GM12801 (cell line): Measurements from ENCODE around the gene AP1M1.

ENCODE experiments used
- TF ChIP-seq, protein P1 (sequence below): IDR thresholded peaks from one replicate; pipeline ENCODE4 v1.5.1; 2011; ENCODE audit warnings: control low read depth; ENCODE audit not compliant: insufficient read length; ENCODE audit errors: extremely low read depth

The AP1M1 gene

DNA sequence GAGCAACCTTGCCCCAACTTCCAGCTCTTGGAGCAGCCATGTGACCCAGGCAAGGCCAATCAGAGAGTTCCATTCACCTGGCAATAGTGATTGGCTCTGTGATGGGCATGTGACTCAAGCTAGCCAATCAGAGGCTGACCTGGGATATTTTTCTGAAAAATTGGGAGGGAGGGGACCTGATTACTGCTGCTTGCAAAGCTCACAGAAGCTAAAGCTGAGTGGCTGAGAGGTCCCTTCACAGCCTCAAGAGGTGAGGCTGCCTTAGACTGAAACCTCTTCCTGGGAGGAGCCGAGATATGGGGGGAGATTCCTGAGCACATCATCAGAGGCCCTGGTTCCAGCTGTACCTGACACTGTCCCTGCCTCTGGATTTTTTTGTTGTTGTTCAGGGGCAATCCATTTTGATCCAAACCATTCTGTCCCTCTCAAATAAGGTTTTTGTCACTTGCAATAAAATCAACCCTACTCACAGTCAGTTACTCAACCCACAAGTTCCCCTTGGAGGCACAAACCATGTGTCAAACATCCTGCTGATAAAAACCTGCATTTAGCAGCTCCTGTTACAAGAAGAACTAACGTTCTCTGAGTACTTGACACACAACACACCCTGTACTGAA lies 29.1 kb upstream of the AP1M1 start:
- TF ChIP-seq, protein P1, sequence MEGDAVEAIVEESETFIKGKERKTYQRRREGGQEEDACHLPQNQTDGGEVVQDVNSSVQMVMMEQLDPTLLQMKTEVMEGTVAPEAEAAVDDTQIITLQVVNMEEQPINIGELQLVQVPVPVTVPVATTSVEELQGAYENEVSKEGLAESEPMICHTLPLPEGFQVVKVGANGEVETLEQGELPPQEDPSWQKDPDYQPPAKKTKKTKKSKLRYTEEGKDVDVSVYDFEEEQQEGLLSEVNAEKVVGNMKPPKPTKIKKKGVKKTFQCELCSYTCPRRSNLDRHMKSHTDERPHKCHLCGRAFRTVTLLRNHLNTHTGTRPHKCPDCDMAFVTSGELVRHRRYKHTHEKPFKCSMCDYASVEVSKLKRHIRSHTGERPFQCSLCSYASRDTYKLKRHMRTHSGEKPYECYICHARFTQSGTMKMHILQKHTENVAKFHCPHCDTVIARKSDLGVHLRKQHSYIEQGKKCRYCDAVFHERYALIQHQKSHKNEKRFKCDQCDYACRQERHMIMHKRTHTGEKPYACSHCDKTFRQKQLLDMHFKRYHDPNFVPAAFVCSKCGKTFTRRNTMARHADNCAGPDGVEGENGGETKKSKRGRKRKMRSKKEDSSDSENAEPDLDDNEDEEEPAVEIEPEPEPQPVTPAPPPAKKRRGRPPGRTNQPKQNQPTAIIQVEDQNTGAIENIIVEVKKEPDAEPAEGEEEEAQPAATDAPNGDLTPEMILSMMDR: no peak

GRCh38 chr19:16170134-16170533 lies 27.6 kb upstream of the AP1M1 start:
- TF ChIP-seq, protein P1: no peak

GRCh38 chr19:16175954-16176353 lies 21.8 kb upstream of the AP1M1 start:
- TF ChIP-seq, protein P1: no peak

GRCh38 chr19:16180611-16181010 lies 17.1 kb upstream of the AP1M1 start:
- TF ChIP-seq, protein P1: no peak

- TF ChIP-seq, protein P1: no peak
Measured at GRCh38 chr19:16184665-16185122, 13.0 kb upstream of the AP1M1 start.

- TF ChIP-seq, protein P1: no peak
Measured at GRCh38 chr19:16185123-16185767, 12.5 kb upstream of the AP1M1 start, which contains the start of gene FAM32A. TSS of gene FAM32A (plus strand) at chr19:16185410. CDS start at chr19:16185443, 33 bp downstream.

DNA sequence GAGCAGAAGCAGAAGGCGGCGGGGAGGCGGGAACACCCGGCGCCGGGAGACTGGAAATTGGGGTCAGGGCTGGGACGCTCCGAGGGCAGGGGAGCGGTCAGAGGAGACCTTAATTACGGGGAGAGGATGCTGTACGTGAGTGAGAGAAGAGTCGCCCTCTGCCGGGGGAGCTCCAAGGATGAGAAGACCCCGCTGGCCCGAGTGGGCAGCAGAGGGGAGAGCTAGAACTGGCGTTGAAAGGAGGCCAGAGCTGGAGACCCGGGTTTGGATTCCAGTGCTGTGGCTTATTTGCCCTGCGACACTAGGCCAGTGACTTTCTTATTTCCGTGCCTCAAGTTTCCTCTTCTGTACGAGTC lies 12.0 kb upstream of the AP1M1 start:
- TF ChIP-seq, protein P1: no peak
